RWPE2 (cell line): ENCODE data around the gene CDH4.

Experiments used
- ATAC-seq: fragments of 200-7000 bp; cut with Tn5 transposase; 3 replicates; pipeline ENCODE4 v1.9.1; 2021; ENCODE audit warnings: low read depth
- DNase-seq: peaks from one replicate; pipeline ENCODE4 v3.0.0-alpha.2; 2020; ENCODE audit warnings: low spot score
- H3K27ac ChIP-seq: fragments of 450-650 bp; 2 replicates; pipeline ENCODE4 v1.5.1; 2017; ENCODE audit warnings: mild to moderate bottlenecking; ENCODE audit not compliant: poor library complexity, severe bottlenecking
- H3K27me3 ChIP-seq: fragments of 250-450 bp; sonication (Bioruptor Pico); 2 replicates; pipeline ENCODE4 v1.5.1; 2021; ENCODE audit warnings: mild to moderate bottlenecking, moderate library complexity; ENCODE audit not compliant: insufficient read depth, poor library complexity, severe bottlenecking
- H3K36me3 ChIP-seq: fragments of 250-450 bp; sonication (Bioruptor Pico); 2 replicates; pipeline ENCODE4 v1.5.1; 2020; ENCODE audit warnings: low read depth, mild to moderate bottlenecking, moderate library complexity
- H3K4me1 ChIP-seq: fragments of 250-450 bp; sonication (Bioruptor Pico); 2 replicates; pipeline ENCODE4 v1.5.1; 2021; ENCODE audit warnings: mild to moderate bottlenecking, moderate library complexity; ENCODE audit not compliant: insufficient read depth, poor library complexity, severe bottlenecking
- H3K4me3 ChIP-seq: fragments of 250-450 bp; sonication (Bioruptor Pico); 2 replicates; pipeline ENCODE4 v1.5.1; 2021; ENCODE audit warnings: mild to moderate bottlenecking, moderate library complexity; ENCODE audit not compliant: severe bottlenecking
- H3K9me3 ChIP-seq: fragments of 250-450 bp; sonication (Bioruptor Pico); 2 replicates; pipeline ENCODE4 v1.5.1; 2021; ENCODE audit warnings: mild to moderate bottlenecking, moderate library complexity; ENCODE audit not compliant: severe bottlenecking
- CTCF ChIP-seq: fragments of 450-650 bp; IDR thresholded peaks from one replicate; pipeline ENCODE4 v1.5.1; 2017; ENCODE audit warnings: mild to moderate bottlenecking, moderate library complexity; ENCODE audit not compliant: poor library complexity, severe bottlenecking

Gene CDH4

GRCh38 chr20:61728786-61729770 lies 477.0 kb downstream of the CDH4 start:
- no peak for ATAC-seq
- Histone ChIP-seq H3K4me1 (no peaks in the 10 kb centered on the region), H3K27ac (no peak overlapping the region), H3K4me3 (no peak overlapping the region), H3K27me3 (no peaks in the 10 kb centered on the region), H3K9me3 (no peaks in the 10 kb centered on the region), H3K36me3 (no peaks in the 10 kb centered on the region)
- no peak for TF ChIP-seq CTCF
- DNase-seq: peak; percentile 84

- Histone ChIP-seq H3K4me1 (no peaks in the 10 kb centered on the region), H3K9me3 (no peaks in the 10 kb centered on the region), H3K27ac (no peak overlapping the region), H3K4me3 (no peak overlapping the region), H3K27me3 (no peaks in the 10 kb centered on the region), H3K36me3 (no peaks in the 10 kb centered on the region)
- DNase-seq (peak; percentile 86), ATAC-seq (no peak)
- no peak for TF ChIP-seq CTCF
These were observed 478.7 kb downstream of the CDH4 start for GRCh38 chr20:61730631-61731362.

GRCh38 chr20:61731363-61732181 lies 479.5 kb downstream of the CDH4 start:
- ATAC-seq: peak; percentile 90
- Histone ChIP-seq H3K4me1 (no peaks in the 10 kb centered on the region), H3K36me3 (no peaks in the 10 kb centered on the region), H3K4me3 (no peak overlapping the region), H3K27ac (no peak overlapping the region), H3K9me3 (no peaks in the 10 kb centered on the region), H3K27me3 (no peaks in the 10 kb centered on the region)
- DNase-seq: peak; percentile 85
- no peak for TF ChIP-seq CTCF

GRCh38 chr20:61732511-61733210 lies 480.6 kb downstream of the CDH4 start:
- H3K36me3 ChIP-seq: no peaks in the 10 kb centered on the region
- ATAC-seq (no peak), DNase-seq (peak; percentile 75)
- no peaks in the 10 kb centered on the region for H3K9me3 ChIP-seq
- no peak for TF ChIP-seq CTCF
- H3K27ac ChIP-seq: no peak overlapping the region
- no peaks in the 10 kb centered on the region for H3K4me1 ChIP-seq
- no peak overlapping the region for H3K4me3 ChIP-seq
- H3K27me3 ChIP-seq: no peaks in the 10 kb centered on the region
